Caco-2 (cell line): Measurements from ENCODE around the gene ATG9B. TPM values are rescaled to one million over a fixed set of nuclear protein-coding genes. Genes with fewer than 3 reads are reported as not detected.
A peak's percentile ranks its signal among the peaks of the same experiment; 100 is the strongest.

ENCODE experiments used
- BruUV-seq: library from RNA; stranded (reverse); fragments of 400-500 nt; replicated peaks from 2 replicates; lab custom pipeline; 2021; lab: Mats Ljungman, UMichigan
- CTCF ChIA-PET: fragments of 300-600 bp; sonication (Branson Sonifier 250); formaldehyde crosslinking; loops from one replicate; lab custom pipeline; 2022; ENCODE audit warnings: antibody characterized with exemption; lab: Charles Lee
- POLR2A ChIA-PET: fragments of 300-600 bp; sonication (Branson Sonifier 250); formaldehyde crosslinking; loops from one replicate; lab custom pipeline; 2022; ENCODE audit warnings: antibody characterized with exemption; lab: Charles Lee
- DNase-seq, 2 experiments: peaks; one replicate each; pipeline versions ENCODE4 v3.0.0 to v3.0.0-alpha.2; 2020 to 2022
- H3K27me3 ChIP-seq: replicated peaks from 2 replicates; pipeline ENCODE4 v1.6.0; 2011; ENCODE audit warnings: low read length; ENCODE audit not compliant: control insufficient read depth, insufficient read depth
- H3K36me3 ChIP-seq: 2 replicates; pipeline ENCODE4 v1.5.1; 2011; ENCODE audit warnings: low read length; ENCODE audit not compliant: control insufficient read depth, insufficient read depth
- H3K4me1 ChIP-seq: fragments of 250-450 bp; sonication (Bioruptor Pico); 2 replicates; pipeline ENCODE4 v1.5.1; 2020; ENCODE audit warnings: mild to moderate bottlenecking
- H3K4me3 ChIP-seq: 2 replicates; pipeline ENCODE4 v1.5.1; 2011; ENCODE audit warnings: low read depth, mild to moderate bottlenecking, control low read depth, low read length
- H3K9me3 ChIP-seq: fragments of 250-450 bp; sonication (Bioruptor Pico); 2 replicates; pipeline ENCODE4 v1.5.1; 2020; ENCODE audit warnings: mild to moderate bottlenecking, moderate library complexity
- H3K27ac Mint-ChIP-seq: one replicate; pipeline ENCODE4 v1.8.0; 2022; ENCODE audit warnings: mixed read lengths; ENCODE audit not compliant: unreplicated experiment
- H3K27me3 Mint-ChIP-seq: one replicate; pipeline ENCODE4 v1.8.0; 2022; ENCODE audit warnings: mixed read lengths; ENCODE audit not compliant: insufficient read depth, unreplicated experiment
- H3K36me3 Mint-ChIP-seq: one replicate; pipeline ENCODE4 v1.8.0; 2022; ENCODE audit warnings: mild to moderate bottlenecking, mixed read lengths; ENCODE audit not compliant: insufficient read depth, unreplicated experiment
- H3K4me1 Mint-ChIP-seq: one replicate; pipeline ENCODE4 v1.8.0; 2022; ENCODE audit warnings: low read depth, mixed read lengths; ENCODE audit not compliant: unreplicated experiment
- H3K4me3 Mint-ChIP-seq: one replicate; pipeline ENCODE4 v1.8.0; 2022; ENCODE audit warnings: mild to moderate bottlenecking, moderate library complexity, mixed read lengths; ENCODE audit not compliant: unreplicated experiment
- H3K9me3 Mint-ChIP-seq: one replicate; pipeline ENCODE4 v1.8.0; 2022; ENCODE audit warnings: mixed read lengths; ENCODE audit not compliant: unreplicated experiment
- intact Hi-C: fragments of 100-400 bp; cut with micrococcal nuclease; formaldehyde crosslinking; loops from one replicate; pipeline ENCODE4 v1.10.0; 2022; ENCODE audit not compliant: unreplicated experiment
- total RNA-seq: library from RNA; stranded (reverse); gene quantifications from 2 replicates; pipeline ENCODE4 v1.2.3, GENCODE V29; 2022
- TF ChIP-seq, protein P1 (sequence below), 2 experiments: fragments of 200-600 bp in 1 of 2; IDR thresholded peaks; 1 replicate in 1 of 2; 2 replicates in 1 of 2; pipeline versions ENCODE4 v1.5.1 to v1.8.0; 2011 to 2022; ENCODE audit warnings: antibody characterized with exemption in 1 of 2, control low read depth in 1 of 2, inconsistent platforms in 1 of 2, low read depth in 1 of 2, low read length in 1 of 2, mild to moderate bottlenecking in 1 of 2, moderate library complexity in 1 of 2; ENCODE audit not compliant: insufficient read depth in 1 of 2, severe bottlenecking in 1 of 2, unreplicated experiment in 1 of 2

The ATG9B gene
- total RNA-seq, 1 experiment from 2014 or later = 4.3 TPM

- no peaks in the 10 kb centered on the region for H3K4me1 Mint-ChIP-seq
- DNase-seq = no peak
- H3K27me3 Mint-ChIP-seq = no peaks in the 10 kb centered on the region
- BruUV-seq = no TSS peak
- no peak overlapping the region for H3K4me3 Mint-ChIP-seq
- CTCF ChIA-PET = interaction anchor here (0.7 to 2.0 kb wide), 3 partner anchors 7 to 251 kb away, joined by 3 to 5 read pairs (median 4); no protein-coding TSS in a partner anchor
- H3K4me1 ChIP-seq = no peaks in the 10 kb centered on the region
- POLR2A ChIA-PET = no interaction called here
- no peaks in the 10 kb centered on the region for H3K36me3 ChIP-seq
- no peaks in the 10 kb centered on the region for H3K27me3 ChIP-seq
- TF ChIP-seq, protein P1, sequence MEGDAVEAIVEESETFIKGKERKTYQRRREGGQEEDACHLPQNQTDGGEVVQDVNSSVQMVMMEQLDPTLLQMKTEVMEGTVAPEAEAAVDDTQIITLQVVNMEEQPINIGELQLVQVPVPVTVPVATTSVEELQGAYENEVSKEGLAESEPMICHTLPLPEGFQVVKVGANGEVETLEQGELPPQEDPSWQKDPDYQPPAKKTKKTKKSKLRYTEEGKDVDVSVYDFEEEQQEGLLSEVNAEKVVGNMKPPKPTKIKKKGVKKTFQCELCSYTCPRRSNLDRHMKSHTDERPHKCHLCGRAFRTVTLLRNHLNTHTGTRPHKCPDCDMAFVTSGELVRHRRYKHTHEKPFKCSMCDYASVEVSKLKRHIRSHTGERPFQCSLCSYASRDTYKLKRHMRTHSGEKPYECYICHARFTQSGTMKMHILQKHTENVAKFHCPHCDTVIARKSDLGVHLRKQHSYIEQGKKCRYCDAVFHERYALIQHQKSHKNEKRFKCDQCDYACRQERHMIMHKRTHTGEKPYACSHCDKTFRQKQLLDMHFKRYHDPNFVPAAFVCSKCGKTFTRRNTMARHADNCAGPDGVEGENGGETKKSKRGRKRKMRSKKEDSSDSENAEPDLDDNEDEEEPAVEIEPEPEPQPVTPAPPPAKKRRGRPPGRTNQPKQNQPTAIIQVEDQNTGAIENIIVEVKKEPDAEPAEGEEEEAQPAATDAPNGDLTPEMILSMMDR (IDR thresholded peaks at IDR 0.05; ENCODE audit: insufficient read depth in 1 of 2, low read depth in 1 of 2, low read length in 1 of 2, severe bottlenecking in 1 of 2, unreplicated experiment in 1 of 2) = no peak
- H3K36me3 Mint-ChIP-seq = no peaks in the 10 kb centered on the region
- peaks cover 14% of the 10 kb centered on the region for H3K9me3 ChIP-seq
- no peak overlapping the region for H3K27ac Mint-ChIP-seq
- H3K4me3 ChIP-seq = no peak overlapping the region
- peaks cover 19% of the 10 kb centered on the region for H3K9me3 Mint-ChIP-seq
- intact Hi-C loops = no loop called here
Measured at GRCh38 chr7:150993511-150993910, 30.8 kb downstream of the ATG9B start.

GRCh38 chr7:150992833-150993302, 31.4 kb downstream of the ATG9B start:
- CTCF ChIA-PET = interaction anchor here (0.6 to 1.1 kb wide), 2 partner anchors 17 to 153 kb away, joined by 3 to 5 read pairs; no protein-coding TSS in a partner anchor
- no TSS peak for BruUV-seq
- Mint-ChIP-seq H3K4me3 (no peak overlapping the region), H3K36me3 (no peaks in the 10 kb centered on the region), H3K9me3 (peaks cover 19% of the 10 kb centered on the region), H3K4me1 (no peaks in the 10 kb centered on the region), H3K27ac (no peak overlapping the region), H3K27me3 (no peaks in the 10 kb centered on the region)
- no peaks in the 10 kb centered on the region; the same call in 1 of the 2 replicates for H3K27me3 ChIP-seq
- intact Hi-C loops = no loop called here
- TF ChIP-seq, protein P1 (IDR thresholded peaks at IDR 0.05; ENCODE audit: insufficient read depth in 1 of 2, low read depth in 1 of 2, low read length in 1 of 2, severe bottlenecking in 1 of 2, unreplicated experiment in 1 of 2) = no peak
- DNase-seq = peak in 1 of 2 experiments; percentile 47
- no peaks in the 10 kb centered on the region for H3K36me3 ChIP-seq
- no peaks in the 10 kb centered on the region for H3K4me1 ChIP-seq
- H3K4me3 ChIP-seq = no peak overlapping the region
- H3K9me3 ChIP-seq = peaks cover 14% of the 10 kb centered on the region
- POLR2A ChIA-PET = no interaction called here

GRCh38 chr7:150992051-150992640, 32.1 kb downstream of the ATG9B start:
- no peaks in the 10 kb centered on the region for H3K4me1 Mint-ChIP-seq
- CTCF ChIA-PET = interaction anchor here (0.6 to 1.1 kb wide), 2 partner anchors 17 to 152 kb away, joined by 3 to 5 read pairs; no protein-coding TSS in a partner anchor

More at GRCh38 chr7:150992051-150992640, 32.1 kb downstream of the ATG9B start:
- Histone ChIP-seq H3K4me1 (no peaks in the 10 kb centered on the region), H3K4me3 (no peak overlapping the region), H3K36me3 (no peaks in the 10 kb centered on the region), H3K27me3 (no peaks in the 10 kb centered on the region; the same call in 1 of the 2 replicates), H3K9me3 (peaks cover 14% of the 10 kb centered on the region)
- Mint-ChIP-seq H3K27ac (no peak overlapping the region), H3K36me3 (no peaks in the 10 kb centered on the region), H3K9me3 (peaks cover 19% of the 10 kb centered on the region), H3K27me3 (no peaks in the 10 kb centered on the region), H3K4me3 (no peak overlapping the region)
- DNase-seq = no peak
- no TSS peak for BruUV-seq
- POLR2A ChIA-PET = no interaction called here
- TF ChIP-seq, protein P1 (IDR thresholded peaks at IDR 0.05; ENCODE audit: insufficient read depth in 1 of 2, low read depth in 1 of 2, low read length in 1 of 2, severe bottlenecking in 1 of 2, unreplicated experiment in 1 of 2) = no peak
- intact Hi-C loops = no loop called here
